GM12878 (cell line): ENCODE results near the gene THAP6. TPM values are rescaled to one million over a fixed set of nuclear protein-coding genes. Genes with fewer than 3 reads are reported as not detected.
A peak's percentile ranks its signal among the peaks of the same experiment; 100 is the strongest.

Source experiments
- ATAC-seq: fragments of 200-7000 bp; cut with Tn5 transposase; 3 replicates; pipeline ENCODE4 v1.9.1; 2020; ENCODE audit warnings: mild to moderate bottlenecking, moderate library complexity
- BruUV-seq: library from RNA; stranded (reverse); fragments of 400-500 nt; replicated peaks from 2 replicates; lab custom pipeline; 2021; lab: Mats Ljungman, UMichigan
- CTCF ChIA-PET: fragments of 300-600 bp; sonication (Branson Sonifier 250); formaldehyde crosslinking; extraction: SDS; loops from one replicate; lab custom pipeline; 2021; ENCODE audit warnings: inconsistent platforms; lab: Yijun Ruan, JAX
- POLR2A ChIA-PET: fragments of 350-600 bp; formaldehyde crosslinking; extraction: SDS; loops from one replicate; lab custom pipeline; 2021; ENCODE audit warnings: inconsistent platforms; lab: Charles Lee
- RAD21 ChIA-PET: fragments of 300-600 bp; sonication (Branson Sonifier 250); formaldehyde crosslinking; loops from one replicate; lab custom pipeline; 2023; ENCODE audit warnings: antibody characterized with exemption; ENCODE audit not compliant: unreplicated experiment; lab: Charles Lee
- SMC1A ChIA-PET: fragments of 300-600 bp; sonication (Branson Sonifier 250); formaldehyde crosslinking; loops from one replicate; lab custom pipeline; 2023; ENCODE audit not compliant: unreplicated experiment, uncharacterized antibody; lab: Charles Lee
- DNase-seq: peaks from one replicate; pipeline ENCODE4 v3.0.0-alpha.2; 2011; ENCODE audit warnings: low read depth, low spot score
- FAIRE-seq: peaks from 3 replicates; lab custom pipeline; 2011; peaks lifted over from hg19 to GRCh38; lab: Jason Lieb, UNC
- H2AFZ ChIP-seq: 2 replicates; pipeline ENCODE4 v1.6.0; 2011; ENCODE audit warnings: low read depth, low read length, control low read depth; ENCODE audit not compliant: control insufficient read depth
- H3K27ac ChIP-seq: 2 replicates; pipeline ENCODE4 v1.5.1; 2011; ENCODE audit warnings: control low read depth; ENCODE audit not compliant: control insufficient read depth, insufficient read depth
- H3K27me3 ChIP-seq, 2 experiments: replicated peaks in 1 of 2; 2 replicates each; pipeline versions ENCODE4 v1.6.0 to v1.6.1; 2011; ENCODE audit warnings: low read length in 1 of 2; ENCODE audit not compliant: control insufficient read depth in 2 of 2, insufficient read depth in 2 of 2
- H3K36me3 ChIP-seq, 2 experiments: 2 replicates each; pipeline ENCODE4 v1.5.1; 2011; ENCODE audit warnings: low read length in 1 of 2; ENCODE audit not compliant: control insufficient read depth in 2 of 2, insufficient read depth in 2 of 2
- H3K4me1 ChIP-seq: 2 replicates; pipeline ENCODE4 v1.6.1; 2011; ENCODE audit warnings: mild to moderate bottlenecking, low read length, moderate library complexity, mixed read lengths; ENCODE audit not compliant: control insufficient read depth, insufficient read depth
- H3K4me2 ChIP-seq: 2 replicates; pipeline ENCODE4 v1.6.0; 2011; ENCODE audit warnings: control low read depth; ENCODE audit not compliant: control insufficient read depth, insufficient read depth
- H3K4me3 ChIP-seq: fragments of 200-600 bp; sonication (generic); 2 replicates; pipeline ENCODE4 v1.5.1; 2016
- H3K79me2 ChIP-seq: 2 replicates; pipeline ENCODE4 v1.6.0; 2011; ENCODE audit warnings: low read length; ENCODE audit not compliant: control insufficient read depth, insufficient read depth
- H3K9ac ChIP-seq: 2 replicates; pipeline ENCODE4 v1.8.0; 2011; ENCODE audit warnings: low read length, control low read depth, mixed read lengths; ENCODE audit not compliant: control insufficient read depth, insufficient read depth
- H3K9me3 ChIP-seq: replicated peaks from 3 replicates; pipeline ENCODE4 v1.5.1; 2011; ENCODE audit warnings: mild to moderate bottlenecking, low read length; ENCODE audit not compliant: control insufficient read depth, insufficient read depth
- H4K20me1 ChIP-seq: 2 replicates; pipeline ENCODE4 v1.6.0; 2011; ENCODE audit not compliant: control insufficient read depth, insufficient read depth
- ATF7 ChIP-seq: fragments of 450-650 bp; IDR thresholded peaks from 2 replicates; pipeline ENCODE4 v1.6.1; 2016; ENCODE audit warnings: low read depth, mild to moderate bottlenecking
- CBFB ChIP-seq: IDR thresholded peaks from 2 replicates; pipeline ENCODE4 v1.6.1; 2016; ENCODE audit warnings: antibody characterized with exemption, low read depth
- CHD1 ChIP-seq: IDR thresholded peaks from 2 replicates; pipeline ENCODE4 v1.6.1; 2012; ENCODE audit warnings: low read depth, low read length, improper control_type of control experiment
- CHD2 ChIP-seq: IDR thresholded peaks from 2 replicates; pipeline ENCODE4 v1.6.1; 2011; ENCODE audit warnings: low read depth, low read length, improper control_type of control experiment, borderline replicate concordance
- HDGF ChIP-seq: fragments of 450-650 bp; IDR thresholded peaks from 2 replicates; pipeline ENCODE4 v1.6.1; 2016; ENCODE audit warnings: antibody characterized with exemption
- IKZF2 ChIP-seq, 2 experiments: fragments of 450-650 bp; IDR thresholded peaks; 2 replicates each; pipeline ENCODE4 v1.6.1; 2017; ENCODE audit warnings: mild to moderate bottlenecking in 2 of 2, moderate library complexity in 2 of 2
- KLF5 ChIP-seq: fragments of 450-650 bp; IDR thresholded peaks from 2 replicates; pipeline ENCODE4 v1.6.1; 2014; ENCODE audit warnings: mild to moderate bottlenecking; ENCODE audit not compliant: partially characterized antibody
- MEF2A ChIP-seq: IDR thresholded peaks from 2 replicates; pipeline ENCODE4 v1.6.1; 2011; ENCODE audit warnings: low read depth, mild to moderate bottlenecking, low read length, moderate library complexity; ENCODE audit not compliant: insufficient read depth
- NFIC ChIP-seq: IDR thresholded peaks from 2 replicates; pipeline ENCODE4 v1.6.1; 2012; ENCODE audit warnings: low read depth, mild to moderate bottlenecking, inconsistent platforms, low read length, moderate library complexity
- NR2F1 ChIP-seq: fragments of 450-650 bp; conservative IDR thresholded peaks from 2 replicates; pipeline ENCODE4 v1.6.1; 2017; ENCODE audit warnings: mild to moderate bottlenecking
- POU2F2 ChIP-seq: IDR thresholded peaks from 3 replicates; pipeline ENCODE4 v1.6.1; 2011; ENCODE audit warnings: low read depth, mild to moderate bottlenecking, low read length, borderline replicate concordance
- RUNX3 ChIP-seq: IDR thresholded peaks from 2 replicates; pipeline ENCODE4 v1.6.1; 2012; ENCODE audit warnings: low read length, inconsistent platforms
- TAF1 ChIP-seq: IDR thresholded peaks from 2 replicates; pipeline ENCODE4 v1.6.1; 2011; ENCODE audit warnings: mild to moderate bottlenecking, low read depth, low read length, borderline replicate concordance
- WGBS: methylation state at CpG from one replicate; pipeline ENCODE4 v1.1.6; 2016; ENCODE audit warnings: low lambda C conversion rate; ENCODE audit not compliant: insufficient replicate concordance, insufficient coverage; ENCODE audit errors: missing lambda C conversion rate; 5-methylcytosine and 5-hydroxymethylcytosine counted together
- in situ Hi-C: fragments of 300-500 bp; cut with MboI; formaldehyde crosslinking; loops from 9 replicates; pipeline ENCODE4 v1.14.3; 2018; ENCODE audit warnings: mixed read lengths
- intact Hi-C: fragments of 100-400 bp; cut with micrococcal nuclease; formaldehyde crosslinking; loops from one replicate; pipeline ENCODE4 v1.14.2; 2022; ENCODE audit not compliant: unreplicated experiment
- polyA plus RNA-seq, 11 experiments: library from polyadenylated mRNA; depleted of rRNA in 4 of 11; unstranded in 6 of 11; stranded (reverse) in 5 of 11; fragments of >200 nt; fragmentation: Nextera tagmentation in 4 of 11; fragmentation: Illumina TruSeq in 1 of 11; extraction: Ambion mirVana in 4 of 11; extraction: Trizol in 1 of 11; gene quantifications; 1 replicate in 1 of 11; 2 replicates in 10 of 11; pipeline versions ENCODE4 v1.2.1 to v1.2.3, GENCODE V29; 2011 to 2016; ENCODE audit warnings: inconsistent platforms in 2 of 11, missing spikeins in 2 of 11, low read depth in 1 of 11
- total RNA-seq, 4 experiments: library from RNA; depleted of rRNA in 3 of 4; stranded (reverse); fragments of >200 nt in 3 of 4; fragmentation: Illumina TruSeq in 1 of 4; extraction: Trizol in 1 of 4; gene quantifications; 2 replicates each; pipeline versions ENCODE4 v1.2.1 to v1.2.3, GENCODE V29; 2013 to 2021
- TF ChIP-seq, protein P1 (sequence below), 3 experiments: IDR thresholded peaks in 2 of 3; conservative IDR thresholded peaks in 1 of 3; 2 replicates each; pipeline ENCODE4 v1.5.1; 2011; ENCODE audit warnings: low read depth in 3 of 3, low read length in 3 of 3, mild to moderate bottlenecking in 3 of 3, control low read depth in 2 of 3, moderate library complexity in 2 of 3, inconsistent platforms in 1 of 3, mixed read lengths in 1 of 3; ENCODE audit not compliant: control insufficient read depth in 2 of 3, insufficient read depth in 1 of 3; ENCODE audit errors: extremely low read depth in 1 of 3
- TF ChIP-seq, protein P2 (sequence below): fragments of 450-650 bp; IDR thresholded peaks from 2 replicates; pipeline ENCODE4 v1.6.1; 2016; ENCODE audit warnings: mild to moderate bottlenecking
- TF ChIP-seq, protein P3 (sequence below): IDR thresholded peaks from 2 replicates; pipeline ENCODE4 v1.6.1; 2012; ENCODE audit warnings: low read length, inconsistent platforms

THAP6 gene
- total and polyA plus RNA-seq, 10 of the 15 experiments (the other 5 are each of a cell fraction or from before 2014, with no cell fraction given): 8.9 to 21.9 (median 12.8) TPM

DNA sequence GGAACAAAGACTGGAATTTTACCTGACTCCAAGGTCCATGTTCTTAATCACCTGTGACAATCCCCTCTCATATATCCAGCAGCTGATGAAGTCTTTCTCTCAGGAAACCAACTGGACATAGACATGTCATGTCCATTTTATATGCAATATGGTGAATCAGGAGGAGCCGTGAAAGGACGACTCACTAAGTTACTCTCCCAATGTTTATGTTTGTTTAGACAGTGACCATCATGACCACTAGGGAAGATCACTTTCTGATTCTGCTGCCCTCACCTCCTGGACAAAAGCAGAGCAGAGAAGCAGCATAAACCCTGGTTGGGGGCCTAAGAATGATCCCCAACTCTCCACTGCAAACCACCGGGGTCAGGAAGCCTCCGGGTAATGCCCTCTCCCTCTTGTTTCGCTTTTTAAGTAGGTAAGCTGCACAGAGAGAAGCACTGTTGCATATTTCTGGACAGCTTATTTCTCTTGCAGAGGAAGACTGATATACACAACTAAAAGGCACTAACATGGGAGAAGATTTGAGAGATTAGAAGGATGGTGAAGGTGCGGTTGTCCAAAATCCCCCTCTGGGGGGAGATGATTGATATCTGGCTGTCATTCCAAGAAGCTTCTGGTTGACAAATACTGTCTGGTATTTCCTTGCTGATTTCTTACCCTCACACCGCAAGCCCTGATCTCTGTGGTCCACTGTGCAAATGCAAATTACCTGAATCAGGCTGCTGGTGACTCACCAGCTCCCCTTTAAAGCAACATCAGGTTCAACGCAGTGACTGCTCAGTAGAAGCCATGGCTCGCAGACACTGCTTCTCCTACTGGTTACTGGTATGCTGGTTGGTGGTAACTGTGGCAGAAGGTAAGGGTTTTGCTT lies 41.3 kb downstream of the THAP6 start, which contains the start of gene ODAPH:
ODAPH (plus strand) TSS at position 773 of the 871 bp plus-strand sequence; CDS start at position 790, 17 bp downstream.
- SMC1A ChIA-PET: interaction anchor here (0.9 to 1.4 kb wide), 3 partner anchors 9 to 97 kb away, joined by 3 to 4 read pairs (median 3); no protein-coding TSS in a partner anchor
- peak within 1 kb of the TSS; percentile 61 for H2AFZ ChIP-seq
- TF ChIP-seq TAF1 (no peak), CBFB (0 out of 2 replicates have a peak, but pooled peaks have one; percentile 39), IKZF2 (IDR thresholded peaks at IDR 0.05) (0 out of 4 replicates have a peak, but pooled peaks of 1 of the 2 experiments have one; percentile 33), MEF2A (no peak), NR2F1 (0 out of 2 replicates have a peak, but pooled peaks have one; percentile 43), HDGF (no peak), RUNX3 (peak; percentile 84), POU2F2 (peak; percentile 86; the same call in 2 of the 3 replicates), NFIC (peak; percentile 46; the same call in 1 of the 2 replicates), KLF5 (no peak), ATF7 (no peak), CHD2 (no peak), CHD1 (no peak)
- TF ChIP-seq, protein P1, sequence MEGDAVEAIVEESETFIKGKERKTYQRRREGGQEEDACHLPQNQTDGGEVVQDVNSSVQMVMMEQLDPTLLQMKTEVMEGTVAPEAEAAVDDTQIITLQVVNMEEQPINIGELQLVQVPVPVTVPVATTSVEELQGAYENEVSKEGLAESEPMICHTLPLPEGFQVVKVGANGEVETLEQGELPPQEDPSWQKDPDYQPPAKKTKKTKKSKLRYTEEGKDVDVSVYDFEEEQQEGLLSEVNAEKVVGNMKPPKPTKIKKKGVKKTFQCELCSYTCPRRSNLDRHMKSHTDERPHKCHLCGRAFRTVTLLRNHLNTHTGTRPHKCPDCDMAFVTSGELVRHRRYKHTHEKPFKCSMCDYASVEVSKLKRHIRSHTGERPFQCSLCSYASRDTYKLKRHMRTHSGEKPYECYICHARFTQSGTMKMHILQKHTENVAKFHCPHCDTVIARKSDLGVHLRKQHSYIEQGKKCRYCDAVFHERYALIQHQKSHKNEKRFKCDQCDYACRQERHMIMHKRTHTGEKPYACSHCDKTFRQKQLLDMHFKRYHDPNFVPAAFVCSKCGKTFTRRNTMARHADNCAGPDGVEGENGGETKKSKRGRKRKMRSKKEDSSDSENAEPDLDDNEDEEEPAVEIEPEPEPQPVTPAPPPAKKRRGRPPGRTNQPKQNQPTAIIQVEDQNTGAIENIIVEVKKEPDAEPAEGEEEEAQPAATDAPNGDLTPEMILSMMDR (IDR thresholded peaks at IDR 0.05 in 2 of 3, conservative IDR thresholded peaks at IDR 0.05 in 1 of 3; ENCODE audit: control insufficient read depth in 2 of 3, extremely low read depth in 1 of 3, insufficient read depth in 1 of 3, low read depth in 3 of 3, low read length in 3 of 3): no peak
- TF ChIP-seq, protein P2, sequence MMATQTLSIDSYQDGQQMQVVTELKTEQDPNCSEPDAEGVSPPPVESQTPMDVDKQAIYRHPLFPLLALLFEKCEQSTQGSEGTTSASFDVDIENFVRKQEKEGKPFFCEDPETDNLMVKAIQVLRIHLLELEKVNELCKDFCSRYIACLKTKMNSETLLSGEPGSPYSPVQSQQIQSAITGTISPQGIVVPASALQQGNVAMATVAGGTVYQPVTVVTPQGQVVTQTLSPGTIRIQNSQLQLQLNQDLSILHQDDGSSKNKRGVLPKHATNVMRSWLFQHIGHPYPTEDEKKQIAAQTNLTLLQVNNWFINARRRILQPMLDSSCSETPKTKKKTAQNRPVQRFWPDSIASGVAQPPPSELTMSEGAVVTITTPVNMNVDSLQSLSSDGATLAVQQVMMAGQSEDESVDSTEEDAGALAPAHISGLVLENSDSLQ: peak; percentile 59
- TF ChIP-seq, protein P3, sequence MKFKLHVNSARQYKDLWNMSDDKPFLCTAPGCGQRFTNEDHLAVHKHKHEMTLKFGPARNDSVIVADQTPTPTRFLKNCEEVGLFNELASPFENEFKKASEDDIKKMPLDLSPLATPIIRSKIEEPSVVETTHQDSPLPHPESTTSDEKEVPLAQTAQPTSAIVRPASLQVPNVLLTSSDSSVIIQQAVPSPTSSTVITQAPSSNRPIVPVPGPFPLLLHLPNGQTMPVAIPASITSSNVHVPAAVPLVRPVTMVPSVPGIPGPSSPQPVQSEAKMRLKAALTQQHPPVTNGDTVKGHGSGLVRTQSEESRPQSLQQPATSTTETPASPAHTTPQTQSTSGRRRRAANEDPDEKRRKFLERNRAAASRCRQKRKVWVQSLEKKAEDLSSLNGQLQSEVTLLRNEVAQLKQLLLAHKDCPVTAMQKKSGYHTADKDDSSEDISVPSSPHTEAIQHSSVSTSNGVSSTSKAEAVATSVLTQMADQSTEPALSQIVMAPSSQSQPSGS: 0 out of 2 replicates have a peak, but pooled peaks have one; percentile 16
- no peaks in the 10 kb centered on the region; a peak in 1 of 4 replicates for H3K27me3 ChIP-seq
- ATAC-seq: peak; percentile 97
- intact Hi-C loops: no loop called here
- H3K27ac ChIP-seq: no peak within 1 kb of the TSS
- no peaks in the 10 kb centered on the region for H3K9me3 ChIP-seq
- BruUV-seq: no TSS peak
- POLR2A ChIA-PET: interaction anchor here (0.5 to 0.9 kb wide), 3 partner anchors 34 to 376 kb away, joined by 3 read pairs; no protein-coding TSS in a partner anchor
- CTCF ChIA-PET: interaction anchor here (0.8 to 1.2 kb wide), 2 partner anchors 41 to 293 kb away, joined by 3 read pairs; no protein-coding TSS in a partner anchor
- WGBS: 2% methylated on average over 9 of the region's 9 CpGs
- H3K4me1 ChIP-seq: peaks cover 3% of the 10 kb centered on the region; the same call in 1 of the 2 replicates
- H3K9ac ChIP-seq: no peak within 1 kb of the TSS
- H3K36me3 ChIP-seq: no peaks in the 10 kb centered on the region
- in situ Hi-C loops: no loop called here
- DNase-seq: peak; percentile 42
- no peaks in the 10 kb centered on the region for H3K79me2 ChIP-seq
- FAIRE-seq: peak; percentile 93
- H3K4me2 ChIP-seq: peak within 1 kb of the TSS; percentile 82
- RAD21 ChIA-PET: no interaction called here
- H3K4me3 ChIP-seq: peak within 1 kb of the TSS; percentile 42; the same call in 1 of the 2 replicates
- H4K20me1 ChIP-seq: no peaks in the 10 kb centered on the region; the same call in 1 of the 2 replicates
